ENCODE measurements around the gene KIRREL3.

Gene KIRREL3

DNA sequence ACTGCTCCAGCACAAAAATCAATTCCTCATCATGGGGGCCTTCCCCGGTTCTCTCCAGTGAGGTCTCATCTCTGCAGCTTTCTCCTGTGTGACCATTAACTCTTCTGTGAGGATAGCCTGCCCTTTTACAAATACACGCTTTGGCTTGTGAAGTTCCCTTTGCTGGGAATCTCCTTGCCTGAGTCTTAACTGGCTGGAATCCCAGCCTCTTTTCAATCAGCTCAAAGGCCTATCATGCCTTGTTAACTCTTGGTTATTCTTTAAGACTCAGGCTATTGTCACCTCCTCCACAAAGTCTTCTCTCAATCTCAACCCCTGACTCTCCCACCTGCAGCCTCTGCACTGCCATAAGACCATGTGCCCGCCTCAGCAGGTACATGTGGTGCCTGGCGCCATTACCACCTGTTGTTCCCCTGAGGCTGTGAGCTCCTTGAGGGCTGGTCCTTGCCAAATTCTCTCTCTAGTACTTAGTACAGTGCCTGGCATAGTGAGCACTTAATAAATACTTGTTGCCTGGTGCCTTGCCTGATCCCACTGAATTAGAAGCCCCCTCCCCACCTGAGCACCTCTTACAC is 516.9 kb downstream of the KIRREL3 start:
- no peak for DNase-seq (ENCODE audit: low read depth)

DNA sequence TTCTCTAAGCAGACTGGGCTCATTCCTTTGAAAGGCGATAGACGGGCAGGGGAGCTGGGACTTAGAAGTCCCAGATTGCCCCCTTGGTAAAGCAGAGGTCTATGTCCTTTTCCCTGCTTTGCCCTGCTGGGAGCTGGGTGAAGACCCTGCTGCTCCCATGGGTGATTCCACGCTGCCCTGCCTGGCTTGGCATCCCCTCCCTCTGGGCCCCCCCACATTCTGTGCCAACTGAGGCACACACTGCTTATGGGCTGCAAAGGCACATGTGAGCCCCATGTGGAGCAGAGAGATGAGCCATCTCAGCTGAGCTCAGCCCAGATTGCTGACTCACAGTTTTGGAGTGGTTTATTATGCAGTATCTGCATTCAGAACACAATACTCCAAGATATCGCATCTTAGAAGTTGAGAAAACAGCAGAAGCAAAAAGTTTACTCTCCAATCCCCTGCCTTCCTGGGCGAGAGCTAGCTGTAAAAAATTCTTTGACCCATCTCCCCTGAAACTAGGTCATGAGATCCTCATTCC is 517.9 kb downstream of the KIRREL3 start:
- DNase-seq (ENCODE audit: low read depth), result no peak

DNA sequence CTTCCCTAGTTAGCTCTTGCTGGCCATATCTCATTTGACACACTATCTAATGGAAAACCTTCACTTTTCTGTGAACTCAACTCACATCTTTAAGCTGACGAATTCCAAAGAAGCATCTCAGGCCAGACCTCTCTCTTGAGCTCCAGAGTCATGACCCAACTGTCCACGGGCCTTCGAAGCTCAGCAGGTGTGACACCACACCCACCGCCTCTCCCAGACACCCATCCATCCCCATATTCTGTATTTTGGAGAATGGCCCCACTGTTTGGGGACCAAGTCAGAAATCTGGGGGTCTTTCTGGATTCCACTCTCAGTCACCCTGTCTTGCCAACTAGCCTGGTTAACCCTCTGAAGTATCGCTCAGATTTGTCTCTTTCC is 519.3 kb downstream of the KIRREL3 start:
- no peak for DNase-seq (ENCODE audit: low read depth)

DNA sequence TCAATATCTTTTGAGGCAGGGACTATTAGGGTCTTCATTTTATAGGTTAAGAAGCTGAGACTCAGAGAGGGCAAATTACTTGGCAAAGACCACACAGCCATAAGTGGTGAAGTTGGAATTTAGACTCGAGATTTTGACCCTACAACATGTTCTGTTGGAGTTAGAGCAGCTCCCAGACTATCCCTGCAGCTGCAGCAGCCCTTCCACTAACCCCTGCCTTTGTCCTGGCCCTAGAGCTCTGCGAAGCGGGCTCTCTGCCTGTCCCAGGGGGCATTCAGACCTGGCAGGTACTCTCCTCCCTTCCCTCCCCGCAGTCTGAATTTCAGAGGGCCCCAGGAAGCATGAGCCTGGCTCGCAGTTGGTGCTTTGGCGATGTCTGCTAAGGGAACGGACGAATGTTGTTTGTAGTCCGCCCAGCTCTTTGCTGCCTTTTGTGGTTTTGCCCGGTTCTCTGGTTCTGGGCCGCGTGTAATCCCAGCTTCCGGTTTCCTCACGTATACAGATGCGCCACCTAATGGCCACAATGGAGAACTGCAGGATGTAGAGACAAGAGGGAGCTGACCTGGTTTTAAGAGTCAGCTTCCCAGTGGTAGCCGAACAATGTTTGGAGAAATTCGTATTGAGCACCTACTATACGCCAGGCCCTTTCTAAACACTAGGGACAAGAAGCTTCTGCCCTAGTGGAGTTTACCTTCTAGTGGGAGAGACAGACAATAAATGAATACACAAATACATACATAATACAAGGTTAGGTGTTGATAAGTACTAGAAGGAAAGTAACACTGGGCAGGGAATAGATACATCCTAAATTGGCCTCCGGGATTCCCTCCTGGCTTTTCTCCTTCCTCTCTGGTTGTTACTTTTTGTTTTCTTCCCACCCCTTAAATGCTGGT is 519.9 kb downstream of the KIRREL3 start:
- peak; percentile 23 for DNase-seq (ENCODE audit: low read depth)

DNA sequence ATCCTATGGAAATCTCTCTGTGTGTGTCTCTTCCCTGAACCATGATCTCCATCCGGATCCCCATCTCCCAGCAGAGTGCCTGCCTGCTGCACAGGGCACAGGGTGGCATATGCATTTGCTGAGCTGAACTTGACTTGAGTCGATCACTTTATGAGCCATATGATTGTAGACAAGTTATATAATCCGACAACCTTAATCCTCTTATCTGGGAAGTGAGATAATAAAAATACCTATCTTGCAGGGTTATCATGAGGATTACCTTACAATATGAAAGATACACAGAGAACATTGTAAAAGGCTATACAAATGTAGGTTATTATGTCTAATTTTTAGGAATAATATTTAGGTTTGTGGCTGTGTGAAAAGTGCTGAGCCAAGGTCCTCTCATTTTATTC is 520.6 kb downstream of the KIRREL3 start:
- no peak for DNase-seq (ENCODE audit: low read depth)

DNA sequence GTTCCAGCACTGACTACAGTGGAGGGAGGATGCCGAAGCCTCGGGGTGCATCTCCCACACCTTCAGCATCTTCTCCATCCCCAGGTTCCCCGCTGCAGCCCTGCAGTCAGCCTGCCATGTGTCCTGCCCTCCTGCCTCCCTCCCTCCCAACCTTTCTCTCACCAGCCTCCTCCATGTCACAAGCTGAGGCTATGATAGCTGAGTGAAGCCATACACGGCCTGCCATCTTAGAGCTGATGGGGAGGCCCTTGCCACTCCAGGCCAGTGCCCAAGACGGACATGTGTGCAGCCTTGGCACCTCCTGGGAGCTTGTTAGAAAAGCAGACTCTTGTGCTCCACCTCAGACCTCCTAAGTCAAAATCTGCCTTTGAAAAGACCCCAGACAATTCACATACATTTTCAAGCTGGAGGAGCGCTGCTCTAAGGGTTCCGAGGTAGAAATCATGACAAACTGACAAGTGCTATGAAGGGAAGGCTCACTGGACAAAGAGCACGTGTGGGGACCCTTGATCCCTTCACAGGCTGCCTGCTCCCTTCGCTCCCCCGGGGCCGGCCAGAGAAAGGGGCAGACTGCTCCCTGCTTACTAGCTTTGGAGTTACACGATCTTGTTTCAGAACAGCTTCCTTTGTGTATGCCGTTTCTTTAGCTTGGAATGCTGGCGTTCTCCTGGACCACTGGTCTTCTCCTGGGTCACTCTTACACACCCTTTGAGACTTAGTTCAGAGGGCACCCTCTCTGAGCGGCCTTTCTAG is 521.2 kb downstream of the KIRREL3 start:
- DNase-seq (ENCODE audit: low read depth), result no peak

DNA sequence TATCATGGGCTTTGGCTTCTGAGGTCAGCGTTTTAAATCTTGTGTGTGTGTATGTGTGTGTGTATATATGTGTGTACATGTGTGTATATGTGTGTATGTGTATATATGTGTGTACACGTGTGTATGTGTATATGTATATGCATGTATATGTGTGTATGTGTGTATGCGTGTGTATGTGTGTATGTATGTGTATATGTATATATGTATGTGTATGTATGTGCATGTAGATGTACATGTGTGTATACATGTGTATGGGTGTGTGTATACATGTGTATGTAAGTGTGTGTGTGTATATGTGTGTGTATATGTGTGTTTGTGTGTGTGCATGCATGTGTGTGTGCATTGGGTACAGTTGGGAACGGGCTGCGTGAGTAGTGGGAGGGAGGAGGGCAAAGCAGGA is 522.1 kb downstream of the KIRREL3 start:
- no peak for DNase-seq (ENCODE audit: low read depth)

DNA sequence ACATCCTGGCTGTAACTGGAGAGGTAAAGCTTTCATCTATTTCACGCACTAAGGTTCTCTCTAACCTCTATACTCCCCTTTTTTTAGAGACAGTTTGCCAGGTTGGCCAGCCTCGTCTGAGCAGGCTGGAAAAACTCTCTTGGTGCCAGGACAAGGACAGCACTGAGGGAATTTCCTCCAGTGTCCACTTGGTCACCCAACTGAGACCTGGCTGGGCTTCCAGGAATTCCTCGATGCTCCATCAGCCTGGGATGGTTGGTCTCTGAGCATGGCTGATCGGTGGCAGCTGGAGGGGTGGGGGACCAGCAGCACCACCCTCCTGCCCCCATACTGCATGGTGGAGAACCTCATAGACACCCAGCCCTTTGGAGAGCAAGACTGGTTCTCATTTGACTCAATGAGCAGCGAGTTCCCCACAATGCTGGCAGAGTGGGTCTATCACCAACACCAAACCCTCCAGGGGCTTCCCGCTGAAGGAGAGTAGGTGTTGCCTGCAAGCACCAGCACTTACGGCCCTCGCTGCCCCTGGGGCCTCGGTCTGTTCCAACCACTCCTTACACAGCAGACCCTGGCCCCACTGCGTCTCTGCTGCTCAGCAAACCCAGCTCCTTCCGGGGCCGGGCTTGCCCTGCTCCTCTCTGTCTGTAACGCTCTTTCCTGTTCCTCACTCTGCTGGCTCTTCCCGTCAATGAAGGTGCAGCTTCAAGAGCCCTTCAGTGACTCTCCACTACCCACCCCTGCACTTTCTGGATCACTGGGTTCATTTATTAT is 522.9 kb downstream of the KIRREL3 start:
- DNase-seq (ENCODE audit: low read depth), result no peak

DNA sequence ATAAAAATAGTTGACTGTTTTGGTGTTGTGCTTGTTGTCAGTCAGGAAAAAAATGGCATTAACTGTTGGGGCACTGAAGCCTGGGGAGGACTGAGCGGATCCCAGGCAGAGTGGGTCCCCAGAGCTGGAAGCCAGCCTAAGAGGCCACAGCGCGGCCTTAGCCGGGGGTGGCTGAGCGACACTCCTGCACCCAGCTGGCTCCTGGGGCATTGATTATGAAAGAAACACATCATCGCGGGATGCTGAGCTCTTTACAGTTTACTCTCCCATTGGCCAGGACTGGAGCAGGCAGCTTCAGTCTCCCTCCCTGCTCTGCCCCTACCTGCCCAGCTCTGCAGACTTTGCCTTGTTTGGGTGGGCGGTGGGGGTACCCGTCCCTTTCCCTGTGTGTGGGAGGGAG is 523.6 kb downstream of the KIRREL3 start:
- no peak for DNase-seq (ENCODE audit: low read depth)

DNA sequence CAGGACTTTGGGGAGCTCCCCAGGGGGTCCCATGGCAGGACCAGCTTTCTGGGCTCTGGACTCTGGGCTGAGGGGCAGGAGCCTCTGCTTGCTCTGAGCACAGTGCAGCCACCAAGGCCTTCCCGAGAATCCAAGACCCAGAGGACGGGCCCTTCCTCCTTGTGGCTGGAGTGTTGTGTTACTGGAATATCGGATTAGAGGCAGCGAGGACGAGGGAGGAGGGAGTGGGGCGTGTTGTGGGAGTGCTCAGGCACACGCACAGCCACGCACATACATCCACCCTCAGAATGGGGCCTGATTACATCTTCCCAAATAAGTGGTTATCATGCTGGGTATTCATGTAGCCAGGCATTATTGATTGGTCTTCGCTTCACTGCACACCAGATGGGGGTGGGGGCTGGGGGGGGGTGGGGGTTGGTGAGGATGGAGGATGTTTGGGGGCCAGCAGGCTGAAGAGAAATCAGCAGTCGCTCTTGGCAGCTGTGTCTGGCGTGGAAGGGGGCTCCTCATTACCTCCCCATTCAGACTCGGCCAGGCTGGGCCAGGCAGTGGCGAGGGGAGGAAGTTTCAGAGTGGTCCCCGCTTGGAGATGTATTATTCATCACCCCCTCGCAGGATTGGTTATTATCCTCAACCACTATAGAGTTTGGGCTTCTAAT is 524.2 kb downstream of the KIRREL3 start:
- DNase-seq (ENCODE audit: low read depth), result no peak

DNA sequence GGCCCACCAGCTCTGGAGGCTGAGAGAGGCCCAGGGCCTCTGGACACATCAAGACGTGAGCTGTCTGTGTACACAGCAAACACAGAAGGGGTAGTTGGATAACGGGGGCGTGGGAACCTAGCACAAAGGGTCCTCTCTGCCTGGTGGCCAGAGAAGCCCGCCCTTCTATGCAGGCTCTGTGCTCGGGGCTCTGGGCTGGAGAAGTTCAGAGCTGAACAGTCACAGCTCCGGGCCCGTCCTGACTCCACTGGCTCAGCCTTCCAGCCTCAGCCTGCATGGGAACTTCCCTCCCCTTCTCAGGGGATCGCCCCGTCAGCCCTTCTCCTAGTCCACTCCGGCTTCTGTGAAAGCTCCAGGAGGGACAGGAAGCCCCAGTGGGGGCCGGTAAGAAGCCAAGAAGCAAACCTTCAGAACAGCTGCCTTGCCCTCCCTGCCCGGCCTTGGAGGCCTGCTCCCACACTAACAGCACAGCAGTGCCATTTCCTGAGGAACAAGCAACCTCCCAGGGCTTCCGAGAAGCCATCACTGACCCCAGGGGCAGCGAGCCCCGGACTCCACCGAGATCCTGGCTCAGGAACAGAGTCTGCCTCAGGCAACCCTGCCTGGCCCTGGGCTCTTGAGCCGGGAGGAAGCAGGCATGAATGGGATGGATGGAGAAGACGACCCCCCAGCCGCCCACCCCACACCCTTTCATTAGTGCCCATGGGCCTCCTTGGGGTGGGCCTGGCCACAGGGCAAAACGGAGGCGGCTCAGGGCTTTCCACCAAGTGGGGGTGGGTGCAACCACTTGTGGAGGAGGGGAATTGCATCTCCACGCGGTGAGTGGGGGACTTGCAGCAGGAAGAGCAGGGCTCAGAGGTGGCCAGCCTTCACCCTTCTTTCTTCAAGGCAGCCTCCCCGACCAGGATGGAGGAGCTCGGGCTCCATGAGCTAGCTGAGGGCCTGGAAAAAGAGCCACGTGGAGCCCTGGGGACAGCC is 525.3 kb downstream of the KIRREL3 start:
- no peak for DNase-seq (ENCODE audit: low read depth)

DNA sequence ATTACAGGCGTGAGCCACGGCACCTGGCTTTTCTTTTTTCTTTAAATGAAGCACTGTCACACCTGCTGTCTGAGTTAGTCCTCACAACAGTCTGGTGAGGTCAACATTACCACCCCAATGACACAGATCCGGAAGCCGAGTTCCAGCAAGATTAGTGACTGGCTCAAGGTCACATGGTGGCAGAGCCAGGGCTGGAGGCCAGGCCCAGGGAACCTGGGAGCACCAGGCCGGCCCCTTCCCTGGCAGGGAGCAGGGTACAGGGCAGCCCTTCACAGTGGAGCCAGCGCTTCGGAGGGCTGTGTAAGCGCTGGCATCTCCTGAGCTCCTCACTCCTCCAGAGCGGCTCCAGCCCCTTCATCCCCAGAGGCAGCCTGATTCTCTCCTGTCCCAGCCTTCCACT is 526.4 kb downstream of the KIRREL3 start:
- DNase-seq (ENCODE audit: low read depth), result no peak

DNA sequence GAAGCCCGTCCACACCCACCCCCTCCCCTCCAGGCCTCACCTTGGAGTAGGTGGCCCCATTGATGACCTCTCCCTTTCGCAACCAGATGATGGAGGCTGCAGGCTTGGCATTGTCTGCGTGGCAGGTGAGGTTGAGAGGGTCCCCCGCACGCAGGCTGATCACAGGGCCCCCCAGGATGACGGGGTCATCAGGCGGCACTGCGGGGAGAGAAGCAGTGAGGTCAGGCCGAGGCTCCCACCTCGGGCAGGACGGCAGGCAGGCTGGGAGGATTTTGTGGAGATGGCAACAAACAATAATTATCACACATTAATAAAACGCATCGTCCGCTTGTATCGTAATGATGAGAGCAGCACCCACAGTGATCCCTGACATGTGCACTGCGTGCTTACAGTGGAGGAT is 527.3 kb downstream of the KIRREL3 start:
- DNase-seq (ENCODE audit: low read depth), result no peak

DNA sequence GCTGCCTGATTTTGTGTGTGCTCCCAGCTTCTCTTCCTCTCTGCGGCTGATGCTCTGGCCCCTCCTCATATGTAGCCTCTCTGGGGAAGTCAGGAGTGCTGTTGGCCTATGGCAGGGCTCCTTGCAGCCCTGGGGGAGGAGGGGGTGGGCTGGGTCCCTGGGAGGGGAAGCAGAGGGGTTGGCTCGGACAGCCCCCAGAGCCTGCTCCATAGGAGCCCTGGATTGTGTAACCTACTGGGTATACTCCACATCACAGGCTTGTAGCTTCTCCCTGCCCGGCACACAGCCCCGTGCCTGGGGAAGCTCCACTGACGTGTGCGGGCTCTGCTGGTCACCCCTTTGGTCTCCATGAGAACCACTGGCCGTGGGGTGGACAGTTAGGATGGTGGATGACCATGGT is 531.3 kb downstream of the KIRREL3 start:
- no peak for DNase-seq (ENCODE audit: low read depth)

DNA sequence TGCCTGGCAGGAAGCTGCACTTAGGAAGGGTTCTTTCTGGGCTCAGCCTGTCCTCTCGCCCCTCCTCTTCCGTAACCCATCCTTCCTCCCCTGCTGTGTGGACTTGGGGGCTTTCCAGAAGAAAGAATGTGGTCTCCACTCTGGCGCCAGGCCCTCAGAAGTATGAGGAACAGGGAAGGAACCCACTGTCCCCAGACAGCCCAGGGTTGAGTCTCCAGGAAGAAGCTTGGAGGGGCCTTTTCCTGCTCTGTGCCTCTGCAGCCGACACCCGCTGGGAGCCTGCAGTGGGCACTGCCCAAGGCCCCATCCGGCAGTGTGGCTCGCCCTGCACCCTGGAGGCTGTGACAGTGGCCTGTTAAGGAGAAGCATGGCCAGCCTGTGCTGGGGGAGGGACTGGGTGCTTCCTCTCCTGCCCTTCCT is 532.5 kb downstream of the KIRREL3 start:
- DNase-seq (ENCODE audit: low read depth), result no peak

DNA sequence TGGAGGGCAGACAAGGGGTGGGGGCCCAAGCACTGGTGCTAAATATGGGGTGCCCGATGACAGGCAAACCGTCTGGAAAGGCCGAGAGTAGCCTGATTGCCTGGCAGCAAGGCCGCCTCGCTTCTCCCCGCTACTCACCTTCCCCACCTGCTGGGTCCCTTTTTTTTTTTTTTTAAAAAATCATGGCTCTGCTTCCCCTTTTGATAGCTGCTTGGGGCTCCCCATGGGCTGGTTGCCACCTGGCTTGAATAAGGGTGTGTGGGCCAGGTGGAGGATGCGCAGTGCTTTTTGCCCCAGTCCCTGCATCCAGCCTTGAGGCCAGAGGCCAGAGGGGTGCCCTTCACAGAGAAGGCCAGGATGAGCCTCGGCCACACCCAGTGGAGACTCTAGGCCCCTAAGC is 533.1 kb downstream of the KIRREL3 start:
- no peak for DNase-seq (ENCODE audit: low read depth)

DNA sequence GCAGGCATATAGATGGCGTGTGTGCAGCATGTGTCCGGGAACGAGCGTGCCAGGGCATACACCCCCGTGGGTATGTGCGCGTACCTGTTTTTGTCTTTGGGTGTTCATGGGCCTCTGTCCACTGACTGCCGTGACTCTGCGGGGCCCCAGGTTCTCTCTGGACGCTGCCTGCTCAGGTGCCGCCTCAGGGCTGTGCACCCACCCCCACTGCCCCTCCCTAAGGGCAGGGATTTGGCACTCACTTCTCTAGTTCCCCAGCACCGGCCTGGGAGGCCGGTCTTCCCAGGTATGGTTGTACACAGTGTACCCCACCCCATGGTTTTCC is 533.6 kb downstream of the KIRREL3 start:
- no peak for DNase-seq (ENCODE audit: low read depth)

DNA sequence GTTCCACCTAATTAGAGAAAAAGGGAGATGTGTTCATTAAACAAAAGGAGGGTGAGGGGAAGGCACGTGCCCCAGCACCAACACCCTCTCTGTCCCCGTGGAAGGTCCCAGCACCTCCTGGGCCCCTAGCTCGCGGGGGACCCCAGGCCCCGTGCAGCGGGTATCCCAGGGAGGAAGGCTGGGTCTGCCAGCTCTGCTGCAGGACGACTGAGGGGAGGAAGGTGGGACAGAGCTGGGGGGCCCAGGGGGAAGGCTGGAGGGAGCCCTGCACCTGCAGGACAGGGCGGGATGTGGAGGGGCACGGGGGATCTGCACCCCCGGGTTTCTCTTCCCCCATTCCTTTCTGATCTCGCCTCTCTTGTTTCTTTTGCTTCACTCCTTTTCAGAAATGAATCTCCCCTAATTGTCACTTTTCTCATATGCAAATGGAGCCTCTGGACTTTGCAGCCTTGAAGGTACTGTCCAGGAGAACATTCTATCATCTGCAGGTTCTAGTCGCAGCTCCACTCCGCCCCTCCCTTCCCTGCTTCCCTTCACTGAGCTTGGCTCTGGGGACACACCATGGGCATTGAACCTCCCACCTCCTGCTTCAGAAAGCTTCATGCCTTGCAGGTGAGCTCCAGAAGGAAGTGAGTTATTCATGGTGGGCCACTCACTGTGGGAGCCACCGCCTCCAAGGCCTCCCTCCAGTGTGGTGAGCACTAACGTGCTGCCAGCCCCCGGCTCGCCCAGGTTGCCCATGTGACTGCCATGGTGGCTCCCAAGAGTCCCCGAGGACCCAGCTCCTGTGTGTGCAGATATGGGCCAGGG is 534.1 kb downstream of the KIRREL3 start:
- no peak for DNase-seq (ENCODE audit: low read depth)

DNA sequence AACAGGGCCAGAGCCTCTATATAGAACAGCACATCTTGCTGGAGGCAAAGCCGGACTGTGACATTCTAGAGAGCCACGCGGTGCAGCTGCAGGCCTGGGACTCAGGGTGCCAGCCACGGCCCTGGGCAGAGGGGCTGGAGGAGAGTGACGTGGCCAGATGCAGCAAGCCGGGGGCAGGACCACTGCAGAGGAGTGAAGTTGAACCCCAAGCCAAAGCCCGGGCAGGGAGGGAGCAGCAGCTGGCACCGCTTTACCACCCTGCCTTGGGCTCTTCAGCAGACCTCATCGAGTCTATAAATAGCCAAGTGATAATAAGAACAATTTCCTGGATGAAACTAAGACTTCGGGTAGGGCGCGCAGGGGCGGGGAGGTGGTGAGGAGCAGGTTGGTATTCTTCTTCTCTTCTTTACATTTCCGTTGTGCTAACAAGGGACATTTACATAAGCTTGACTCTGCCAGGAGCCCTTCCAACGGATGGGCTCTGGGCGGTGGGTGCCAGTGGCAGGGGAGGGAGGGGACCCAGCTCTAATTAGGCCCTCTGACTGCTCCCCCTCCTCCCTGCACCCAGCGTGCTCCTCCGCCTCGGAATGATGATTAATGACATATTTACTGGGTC is 534.9 kb downstream of the KIRREL3 start:
- no peak for DNase-seq (ENCODE audit: low read depth)

Data from HS-27A (cell line).